MM.1S (cell line): Measurements from ENCODE around the gene UQCRHL.

Source experiments
- DNase-seq: peaks from one replicate; pipeline ENCODE4 v3.0.0-alpha.2; 2015
- H2AFZ ChIP-seq: fragments of 300-600 bp; sonication (generic); 2 replicates; pipeline ENCODE4 v1.6.0; 2016; ENCODE audit warnings: antibody characterized with exemption, low read length
- H3F3A ChIP-seq: fragments of 300-600 bp; sonication (generic); 2 replicates; pipeline ENCODE4 v1.6.1; 2016; ENCODE audit warnings: mild to moderate bottlenecking, antibody characterized with exemption, low read length, moderate library complexity, mixed read lengths; ENCODE audit not compliant: insufficient read depth
- H3K27ac ChIP-seq: fragments of 300-600 bp; sonication (generic); 2 replicates; pipeline ENCODE4 v1.5.1; 2016; ENCODE audit warnings: mild to moderate bottlenecking, low read length
- H3K27me3 ChIP-seq: fragments of 300-600 bp; sonication (generic); replicated peaks from 2 replicates; pipeline ENCODE4 v1.6.0; 2016; ENCODE audit warnings: low read length; ENCODE audit not compliant: insufficient read depth
- H3K36me3 ChIP-seq: fragments of 300-600 bp; sonication (generic); replicated peaks from 2 replicates; pipeline ENCODE4 v1.6.1; 2016; ENCODE audit warnings: mild to moderate bottlenecking, low read length, mixed read lengths; ENCODE audit not compliant: insufficient read depth
- H3K4me1 ChIP-seq: fragments of 300-600 bp; sonication (generic); 2 replicates; pipeline ENCODE4 v1.6.1; 2016; ENCODE audit warnings: low read length, mixed read lengths
- H3K4me2 ChIP-seq: fragments of 300-600 bp; sonication (generic); 2 replicates; pipeline ENCODE4 v1.6.0; 2016; ENCODE audit warnings: low read depth, low read length
- H3K4me3 ChIP-seq: fragments of 300-600 bp; sonication (generic); 2 replicates; pipeline ENCODE4 v1.5.1; 2016; ENCODE audit warnings: low read length, mixed read lengths
- H3K79me2 ChIP-seq: fragments of 300-600 bp; sonication (generic); 2 replicates; pipeline ENCODE4 v1.6.1; 2016; ENCODE audit warnings: mixed run types, low read length, mixed read lengths
- H3K9ac ChIP-seq: fragments of 300-600 bp; sonication (generic); 2 replicates; pipeline ENCODE4 v1.6.1; 2016; ENCODE audit warnings: low read length, mixed read lengths
- H3K9me2 ChIP-seq: fragments of 300-600 bp; sonication (generic); replicated peaks from 2 replicates; pipeline ENCODE4 v1.6.1; 2016; ENCODE audit warnings: mild to moderate bottlenecking, low read length, mixed read lengths; ENCODE audit not compliant: insufficient read depth
- H3K9me3 ChIP-seq: fragments of 300-600 bp; sonication (generic); replicated peaks from 2 replicates; pipeline ENCODE4 v1.6.1; 2016; ENCODE audit warnings: mild to moderate bottlenecking, low read length, mixed read lengths; ENCODE audit not compliant: insufficient read depth
- H4K20me1 ChIP-seq: fragments of 300-600 bp; sonication (generic); 2 replicates; pipeline ENCODE4 v1.6.1; 2016; ENCODE audit warnings: mild to moderate bottlenecking, low read length, moderate library complexity, mixed read lengths; ENCODE audit not compliant: insufficient read depth
- CTCF ChIP-seq: fragments of 300-600 bp; sonication (generic); IDR thresholded peaks from 2 replicates; pipeline ENCODE4 v1.5.1; 2016; ENCODE audit warnings: antibody characterized with exemption, low read length, mixed read lengths
- EZH2 ChIP-seq: fragments of 300-600 bp; sonication (generic); optimal IDR thresholded peaks from 2 replicates; pipeline ENCODE3; 2017; ENCODE audit warnings: low read depth, mild to moderate bottlenecking, antibody characterized with exemption, low read length, mixed read lengths
- EZH2phosphoT487 ChIP-seq: fragments of 300-600 bp; sonication (generic); IDR thresholded peaks from 2 replicates; pipeline ENCODE4 v1.6.1; 2018; ENCODE audit warnings: antibody characterized with exemption, low read length

Gene UQCRHL

GRCh38 chr1:15851210-15852035 is 44.0 kb upstream of the UQCRHL start:
- H3K36me3 ChIP-seq = no peaks in the 10 kb centered on the region
- H3K9ac ChIP-seq = peak overlapping the region; percentile 16; the same call in 1 of the 2 replicates
- H3F3A ChIP-seq = peaks cover 46% of the 10 kb centered on the region
- H3K9me2 ChIP-seq = no peaks in the 10 kb centered on the region
- H3K27me3 ChIP-seq = no peaks in the 10 kb centered on the region
- peak overlapping the region; percentile 75 for H3K4me2 ChIP-seq
- no peaks in the 10 kb centered on the region for H3K9me3 ChIP-seq
- peaks cover 92% of the 10 kb centered on the region for H3K79me2 ChIP-seq
- peak overlapping the region; percentile 39 for H3K4me3 ChIP-seq
- no peak for DNase-seq
- H2AFZ ChIP-seq = no peak overlapping the region
- TF ChIP-seq CTCF = no peak
- no peak for TF ChIP-seq EZH2phosphoT487
- no peak for TF ChIP-seq EZH2
- peaks cover 14% of the 10 kb centered on the region for H4K20me1 ChIP-seq
- peak overlapping the region; percentile 65; the same call in 1 of the 2 replicates for H3K27ac ChIP-seq
- H3K4me1 ChIP-seq = peaks cover 23% of the 10 kb centered on the region

GRCh38 chr1:15850471-15851001 is 43.1 kb upstream of the UQCRHL start:
- H3K27ac ChIP-seq = peak overlapping the region; percentile 62; the same call in 1 of the 2 replicates
- DNase-seq = no peak

GRCh38 chr1:15849775-15850324 is 42.4 kb upstream of the UQCRHL start:
- Histone ChIP-seq H3K4me3 (peak overlapping the region; percentile 63), H3K4me2 (peak overlapping the region; percentile 75), H3K4me1 (peaks cover 20% of the 10 kb centered on the region), H3K9ac (peak overlapping the region; percentile 63), H3K79me2 (peaks cover 77% of the 10 kb centered on the region), H3K27me3 (no peaks in the 10 kb centered on the region), H3F3A (peaks cover 52% of the 10 kb centered on the region), H3K27ac (peak overlapping the region; percentile 62), H3K36me3 (no peaks in the 10 kb centered on the region), H3K9me3 (no peaks in the 10 kb centered on the region), H2AFZ (peak overlapping the region; percentile 16), H4K20me1 (peaks cover 8% of the 10 kb centered on the region), H3K9me2 (no peaks in the 10 kb centered on the region)
- DNase-seq = peak; percentile 42
- TF ChIP-seq EZH2phosphoT487 (no peak), EZH2 (no peak), CTCF (no peak)

More at GRCh38 chr1:15850471-15851001, 43.1 kb upstream of the UQCRHL start:
- Histone ChIP-seq H3K36me3 (no peaks in the 10 kb centered on the region), H3K79me2 (peaks cover 84% of the 10 kb centered on the region), H3K27me3 (no peaks in the 10 kb centered on the region), H3K4me2 (peak overlapping the region; percentile 75), H2AFZ (no peak overlapping the region), H3F3A (peaks cover 46% of the 10 kb centered on the region), H3K9me3 (no peaks in the 10 kb centered on the region), H3K4me3 (peak overlapping the region; percentile 63), H3K4me1 (peaks cover 23% of the 10 kb centered on the region), H4K20me1 (peaks cover 14% of the 10 kb centered on the region), H3K9ac (peak overlapping the region; percentile 63; the same call in 1 of the 2 replicates), H3K9me2 (no peaks in the 10 kb centered on the region)
- no peak for TF ChIP-seq CTCF
- TF ChIP-seq EZH2 = no peak
- TF ChIP-seq EZH2phosphoT487 = no peak
